SK-N-SH treated with all-trans-retinoic acid at 6 μM for 48 hours (cell line): ENCODE measurements around the gene SLC2A11.
"Not testable (repeated sequence)": the region's sequence is repeated elsewhere in the genome, so short reads cannot be mapped to it uniquely, and the experiment has no call there.

Experiments
- ATAC-seq: fragments of 200-7000 bp; cut with Tn5 transposase; 3 replicates; pipeline ENCODE4 v1.9.1; 2020; ENCODE audit warnings: mild to moderate bottlenecking, moderate library complexity
- ARNTL ChIP-seq: fragments of 450-650 bp; formaldehyde crosslinking; IDR thresholded peaks from 2 replicates; pipeline ENCODE4 v1.5.0; 2020; ENCODE audit warnings: low read depth, mild to moderate bottlenecking, moderate library complexity, borderline replicate concordance
- BACH2 ChIP-seq: fragments of 250-450 bp; sonication (Bioruptor Pico); IDR thresholded peaks from 2 replicates; pipeline ENCODE4 v1.9.0; 2021; ENCODE audit warnings: mild to moderate bottlenecking, borderline replicate concordance
- CREB5 ChIP-seq: fragments of 250-450 bp; sonication (Bioruptor Pico); IDR thresholded peaks from 2 replicates; pipeline ENCODE4 v1.5.1; 2020; ENCODE audit warnings: low read depth, mild to moderate bottlenecking, moderate library complexity
- CSDC2 ChIP-seq: fragments of 250-450 bp; sonication (Bioruptor Pico); IDR thresholded peaks from 2 replicates; pipeline ENCODE4 v1.5.0; 2020; ENCODE audit warnings: mild to moderate bottlenecking, moderate library complexity
- ESRRG ChIP-seq: fragments of 250-450 bp; sonication (Bioruptor Pico); IDR thresholded peaks from 2 replicates; pipeline ENCODE4 v1.6.1; 2021; ENCODE audit warnings: mild to moderate bottlenecking
- GLIS3 ChIP-seq: fragments of 250-450 bp; sonication (Bioruptor Pico); IDR thresholded peaks from 2 replicates; pipeline ENCODE4 v1.5.0; 2020; ENCODE audit warnings: mild to moderate bottlenecking, moderate library complexity
- ISL1 ChIP-seq: fragments of 250-450 bp; sonication (Bioruptor Pico); IDR thresholded peaks from 2 replicates; pipeline ENCODE4 v2.1.2; 2022; ENCODE audit warnings: mild to moderate bottlenecking, moderate library complexity
- OSR1 ChIP-seq: fragments of 250-450 bp; sonication (Bioruptor Pico); IDR thresholded peaks from 2 replicates; pipeline ENCODE4 v1.8.0; 2022; ENCODE audit warnings: moderate library complexity, mild to moderate bottlenecking, inconsistent platforms
- PATZ1 ChIP-seq: fragments of 250-450 bp; sonication (Bioruptor Pico); IDR thresholded peaks from 2 replicates; pipeline ENCODE4 v1.8.0; 2020; ENCODE audit warnings: mild to moderate bottlenecking, moderate library complexity, borderline replicate concordance
- POU6F1 ChIP-seq: fragments of 250-450 bp; sonication (Bioruptor Pico); IDR thresholded peaks from 2 replicates; pipeline ENCODE4 v1.8.0; 2021; ENCODE audit warnings: low read depth, mild to moderate bottlenecking, moderate library complexity, borderline replicate concordance
- RARB ChIP-seq: fragments of 250-450 bp; sonication (Bioruptor Pico); IDR thresholded peaks from 2 replicates; pipeline ENCODE4 v1.8.0; 2021; ENCODE audit warnings: mild to moderate bottlenecking, moderate library complexity
- SNAI2 ChIP-seq: fragments of 250-450 bp; sonication (Bioruptor Pico); IDR thresholded peaks from 2 replicates; pipeline ENCODE4 v1.5.0; 2020; ENCODE audit warnings: mild to moderate bottlenecking, moderate library complexity
- TCF4 ChIP-seq: fragments of 250-450 bp; sonication (Bioruptor Pico); IDR thresholded peaks from 2 replicates; pipeline ENCODE4 v1.8.0; 2021; ENCODE audit warnings: mild to moderate bottlenecking, moderate library complexity, borderline replicate concordance
- TSHZ2 ChIP-seq: fragments of 250-450 bp; sonication (Bioruptor Pico); IDR thresholded peaks from 2 replicates; pipeline ENCODE4 v1.5.0; 2020; ENCODE audit warnings: mild to moderate bottlenecking, moderate library complexity
- ZC3H10 ChIP-seq: fragments of 250-450 bp; sonication (Bioruptor Pico); IDR thresholded peaks from 2 replicates; pipeline ENCODE4 v1.5.1; 2021; ENCODE audit warnings: mild to moderate bottlenecking, moderate library complexity
- ZFP3 ChIP-seq: fragments of 250-450 bp; sonication (Bioruptor Pico); IDR thresholded peaks from 2 replicates; pipeline ENCODE4 v1.5.0; 2020; ENCODE audit warnings: mild to moderate bottlenecking, moderate library complexity
- ZFP30 ChIP-seq: fragments of 450-650 bp; formaldehyde crosslinking; IDR thresholded peaks from 2 replicates; pipeline ENCODE4 v1.5.0; 2022; ENCODE audit warnings: mild to moderate bottlenecking, moderate library complexity
- ZNF565 ChIP-seq: fragments of 450-650 bp; formaldehyde crosslinking; conservative IDR thresholded peaks from 2 replicates; pipeline ENCODE4 v1.5.0; 2020; ENCODE audit warnings: low read depth, mild to moderate bottlenecking, moderate library complexity
- ZNF70 ChIP-seq: fragments of 450-650 bp; formaldehyde crosslinking; IDR thresholded peaks from 2 replicates; pipeline ENCODE4 v1.5.0; 2020; ENCODE audit warnings: mild to moderate bottlenecking, moderate library complexity
- ZNF8 ChIP-seq: fragments of 450-650 bp; formaldehyde crosslinking; IDR thresholded peaks from 2 replicates; pipeline ENCODE4 v1.5.0; 2020; ENCODE audit warnings: mild to moderate bottlenecking, moderate library complexity
- TF ChIP-seq, protein P1 (sequence below): fragments of 250-450 bp; sonication (Bioruptor Pico); IDR thresholded peaks from 2 replicates; pipeline ENCODE4 v1.5.1; 2021; ENCODE audit warnings: mild to moderate bottlenecking, moderate library complexity

Gene SLC2A11

DNA sequence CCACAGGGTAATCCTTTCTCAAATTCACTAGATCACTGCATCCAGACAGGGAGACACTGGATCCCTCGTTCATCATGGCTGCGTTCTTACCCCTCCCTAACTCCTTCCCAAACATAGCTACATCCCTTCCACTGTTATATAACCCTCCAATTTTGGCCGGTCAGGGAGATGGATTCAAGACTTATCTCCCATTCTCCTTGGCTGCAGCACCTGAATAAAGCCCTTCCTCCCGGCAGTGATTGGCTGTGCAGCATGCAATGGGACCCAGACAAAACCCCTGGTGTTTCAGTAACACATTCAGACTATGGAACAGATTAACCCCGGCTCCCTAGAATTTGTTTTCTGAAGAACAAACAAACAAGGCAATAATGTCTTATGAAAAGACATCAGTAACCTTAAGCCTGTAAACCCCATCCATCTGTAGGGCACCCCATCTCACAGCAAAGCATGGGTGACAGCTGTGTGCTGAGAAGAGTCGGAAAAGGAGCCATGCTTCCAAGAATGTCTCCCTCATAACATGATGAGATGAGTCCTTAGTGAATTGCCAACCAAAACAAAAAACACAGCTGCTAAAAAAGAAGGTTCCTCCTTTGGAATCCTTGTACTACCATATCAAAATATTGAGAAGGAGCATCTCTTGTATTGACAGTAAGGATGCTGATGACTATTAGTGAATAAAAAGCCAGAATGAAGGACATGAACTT, 41.5 kb downstream of the SLC2A11 start:
- ATAC-seq, result no peak
- TF ChIP-seq CSDC2 (CRISPR knock-in tag) (no peak), ZFP30 (CRISPR knock-in tag) (no peak), BACH2 (CRISPR knock-in tag) (no peak), ZNF565 (CRISPR knock-in tag) (no peak), OSR1 (no peak), PATZ1 (CRISPR knock-in tag) (no peak), ARNTL (no peak), TCF4 (CRISPR knock-in tag) (no peak), ZC3H10 (CRISPR knock-in tag) (no peak), SNAI2 (CRISPR knock-in tag) (no peak), TSHZ2 (no peak), GLIS3 (CRISPR knock-in tag) (no peak), ZNF70 (no peak), POU6F1 (no peak), CREB5 (no peak), RARB (CRISPR knock-in tag) (no peak), ZFP3 (no peak)
- TF ChIP-seq, protein P1, sequence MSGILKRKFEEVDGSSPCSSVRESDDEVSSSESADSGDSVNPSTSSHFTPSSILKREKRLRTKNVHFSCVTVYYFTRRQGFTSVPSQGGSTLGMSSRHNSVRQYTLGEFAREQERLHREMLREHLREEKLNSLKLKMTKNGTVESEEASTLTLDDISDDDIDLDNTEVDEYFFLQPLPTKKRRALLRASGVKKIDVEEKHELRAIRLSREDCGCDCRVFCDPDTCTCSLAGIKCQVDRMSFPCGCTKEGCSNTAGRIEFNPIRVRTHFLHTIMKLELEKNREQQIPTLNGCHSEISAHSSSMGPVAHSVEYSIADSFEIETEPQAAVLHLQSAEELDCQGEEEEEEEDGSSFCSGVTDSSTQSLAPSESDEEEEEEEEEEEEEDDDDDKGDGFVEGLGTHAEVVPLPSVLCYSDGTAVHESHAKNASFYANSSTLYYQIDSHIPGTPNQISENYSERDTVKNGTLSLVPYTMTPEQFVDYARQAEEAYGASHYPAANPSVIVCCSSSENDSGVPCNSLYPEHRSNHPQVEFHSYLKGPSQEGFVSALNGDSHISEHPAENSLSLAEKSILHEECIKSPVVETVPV (CRISPR knock-in tag), result no peak
- TF ChIP-seq, all 23 proteins: peak for 0

DNA sequence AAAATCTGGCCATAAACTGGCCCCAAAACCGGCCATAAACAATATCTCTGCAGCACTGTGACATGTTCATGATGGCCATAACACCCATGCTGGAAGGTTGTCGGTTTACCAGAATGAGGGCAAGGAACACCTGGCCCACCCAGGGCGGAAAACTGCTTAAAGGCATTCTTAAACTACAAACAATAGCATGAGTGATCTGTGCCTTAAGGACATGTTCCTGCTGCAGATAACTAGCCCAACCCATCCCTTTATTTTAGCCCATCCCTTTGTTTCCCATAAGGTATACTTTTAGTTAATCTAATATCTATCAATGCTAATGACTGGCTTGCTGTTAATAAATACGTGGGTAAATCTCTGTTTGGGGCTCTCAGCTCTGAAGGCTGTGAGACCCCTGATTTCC, 42.6 kb downstream of the SLC2A11 start:
- not testable (repeated sequence) for ATAC-seq

DNA sequence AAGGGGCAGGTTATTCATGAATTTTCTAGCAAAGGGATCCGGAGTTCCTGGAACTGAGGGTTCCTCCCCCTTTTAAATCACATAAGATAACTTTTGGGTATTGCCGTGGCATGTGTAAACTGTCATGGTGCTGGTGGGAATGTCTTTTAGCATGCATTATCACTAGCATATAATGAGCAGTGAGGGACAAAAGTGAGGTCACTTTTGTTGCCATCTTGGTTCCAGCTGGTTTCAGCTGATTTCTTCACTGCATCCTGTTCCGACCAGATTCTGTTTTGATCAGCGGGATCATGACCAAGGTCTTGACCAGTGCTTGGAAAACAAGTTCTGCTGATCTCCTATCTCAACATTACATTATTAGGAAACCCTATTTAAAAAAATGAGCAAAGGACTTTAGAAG, 43.9 kb downstream of the SLC2A11 start:
- TF ChIP-seq ESRRG (CRISPR knock-in tag), result no peak
- TF ChIP-seq POU6F1, result no peak
- TF ChIP-seq ISL1 (CRISPR knock-in tag), result no peak
- no peak for TF ChIP-seq ZNF8 (CRISPR knock-in tag)
- ATAC-seq, result no peak
